ENCODE results near the gene MAD1L1. TPM values are rescaled to one million over a fixed set of nuclear protein-coding genes. Genes with fewer than 3 reads are reported as not detected.

The MAD1L1 gene
- total and polyA plus RNA-seq, 2 of the 8 experiments (the other 6 are each of a cell fraction or from before 2014, with no cell fraction given): 40.4 to 44.6 TPM

DNA sequence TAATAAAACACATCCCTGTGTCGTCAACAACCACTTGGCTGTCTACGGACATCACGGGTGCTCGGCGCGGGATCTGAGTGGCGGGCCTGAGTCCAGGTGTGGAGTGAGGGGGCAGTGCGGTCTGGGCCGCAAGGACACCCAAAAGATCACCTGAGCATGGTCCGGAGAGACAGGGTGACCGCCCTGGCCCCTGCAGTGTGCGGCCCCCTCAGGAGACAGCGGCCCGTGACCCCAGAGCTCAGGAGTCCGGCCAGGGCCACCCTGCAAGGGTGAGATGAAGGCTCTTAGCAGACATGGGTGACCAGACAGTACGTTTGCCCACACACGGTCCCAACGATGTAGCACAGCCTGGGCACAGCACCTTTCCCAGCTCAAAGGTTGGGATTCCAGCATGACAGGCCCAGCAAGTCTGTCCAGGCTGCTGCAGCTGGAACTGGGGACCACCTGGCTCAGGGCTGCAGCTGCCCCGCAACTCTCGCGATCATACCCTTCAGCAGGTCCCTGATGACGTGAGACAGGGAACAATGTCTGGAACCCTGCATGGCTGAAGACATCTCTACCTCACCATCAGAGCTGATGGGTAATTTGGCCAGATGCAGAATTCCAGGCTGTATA is 324.9 kb downstream of the MAD1L1 start (continued):
- TF ChIP-seq, protein P1, sequence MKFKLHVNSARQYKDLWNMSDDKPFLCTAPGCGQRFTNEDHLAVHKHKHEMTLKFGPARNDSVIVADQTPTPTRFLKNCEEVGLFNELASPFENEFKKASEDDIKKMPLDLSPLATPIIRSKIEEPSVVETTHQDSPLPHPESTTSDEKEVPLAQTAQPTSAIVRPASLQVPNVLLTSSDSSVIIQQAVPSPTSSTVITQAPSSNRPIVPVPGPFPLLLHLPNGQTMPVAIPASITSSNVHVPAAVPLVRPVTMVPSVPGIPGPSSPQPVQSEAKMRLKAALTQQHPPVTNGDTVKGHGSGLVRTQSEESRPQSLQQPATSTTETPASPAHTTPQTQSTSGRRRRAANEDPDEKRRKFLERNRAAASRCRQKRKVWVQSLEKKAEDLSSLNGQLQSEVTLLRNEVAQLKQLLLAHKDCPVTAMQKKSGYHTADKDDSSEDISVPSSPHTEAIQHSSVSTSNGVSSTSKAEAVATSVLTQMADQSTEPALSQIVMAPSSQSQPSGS (IDR thresholded peaks at IDR 0.05; ENCODE audit: low read length): no peak
- TF ChIP-seq, protein P2, sequence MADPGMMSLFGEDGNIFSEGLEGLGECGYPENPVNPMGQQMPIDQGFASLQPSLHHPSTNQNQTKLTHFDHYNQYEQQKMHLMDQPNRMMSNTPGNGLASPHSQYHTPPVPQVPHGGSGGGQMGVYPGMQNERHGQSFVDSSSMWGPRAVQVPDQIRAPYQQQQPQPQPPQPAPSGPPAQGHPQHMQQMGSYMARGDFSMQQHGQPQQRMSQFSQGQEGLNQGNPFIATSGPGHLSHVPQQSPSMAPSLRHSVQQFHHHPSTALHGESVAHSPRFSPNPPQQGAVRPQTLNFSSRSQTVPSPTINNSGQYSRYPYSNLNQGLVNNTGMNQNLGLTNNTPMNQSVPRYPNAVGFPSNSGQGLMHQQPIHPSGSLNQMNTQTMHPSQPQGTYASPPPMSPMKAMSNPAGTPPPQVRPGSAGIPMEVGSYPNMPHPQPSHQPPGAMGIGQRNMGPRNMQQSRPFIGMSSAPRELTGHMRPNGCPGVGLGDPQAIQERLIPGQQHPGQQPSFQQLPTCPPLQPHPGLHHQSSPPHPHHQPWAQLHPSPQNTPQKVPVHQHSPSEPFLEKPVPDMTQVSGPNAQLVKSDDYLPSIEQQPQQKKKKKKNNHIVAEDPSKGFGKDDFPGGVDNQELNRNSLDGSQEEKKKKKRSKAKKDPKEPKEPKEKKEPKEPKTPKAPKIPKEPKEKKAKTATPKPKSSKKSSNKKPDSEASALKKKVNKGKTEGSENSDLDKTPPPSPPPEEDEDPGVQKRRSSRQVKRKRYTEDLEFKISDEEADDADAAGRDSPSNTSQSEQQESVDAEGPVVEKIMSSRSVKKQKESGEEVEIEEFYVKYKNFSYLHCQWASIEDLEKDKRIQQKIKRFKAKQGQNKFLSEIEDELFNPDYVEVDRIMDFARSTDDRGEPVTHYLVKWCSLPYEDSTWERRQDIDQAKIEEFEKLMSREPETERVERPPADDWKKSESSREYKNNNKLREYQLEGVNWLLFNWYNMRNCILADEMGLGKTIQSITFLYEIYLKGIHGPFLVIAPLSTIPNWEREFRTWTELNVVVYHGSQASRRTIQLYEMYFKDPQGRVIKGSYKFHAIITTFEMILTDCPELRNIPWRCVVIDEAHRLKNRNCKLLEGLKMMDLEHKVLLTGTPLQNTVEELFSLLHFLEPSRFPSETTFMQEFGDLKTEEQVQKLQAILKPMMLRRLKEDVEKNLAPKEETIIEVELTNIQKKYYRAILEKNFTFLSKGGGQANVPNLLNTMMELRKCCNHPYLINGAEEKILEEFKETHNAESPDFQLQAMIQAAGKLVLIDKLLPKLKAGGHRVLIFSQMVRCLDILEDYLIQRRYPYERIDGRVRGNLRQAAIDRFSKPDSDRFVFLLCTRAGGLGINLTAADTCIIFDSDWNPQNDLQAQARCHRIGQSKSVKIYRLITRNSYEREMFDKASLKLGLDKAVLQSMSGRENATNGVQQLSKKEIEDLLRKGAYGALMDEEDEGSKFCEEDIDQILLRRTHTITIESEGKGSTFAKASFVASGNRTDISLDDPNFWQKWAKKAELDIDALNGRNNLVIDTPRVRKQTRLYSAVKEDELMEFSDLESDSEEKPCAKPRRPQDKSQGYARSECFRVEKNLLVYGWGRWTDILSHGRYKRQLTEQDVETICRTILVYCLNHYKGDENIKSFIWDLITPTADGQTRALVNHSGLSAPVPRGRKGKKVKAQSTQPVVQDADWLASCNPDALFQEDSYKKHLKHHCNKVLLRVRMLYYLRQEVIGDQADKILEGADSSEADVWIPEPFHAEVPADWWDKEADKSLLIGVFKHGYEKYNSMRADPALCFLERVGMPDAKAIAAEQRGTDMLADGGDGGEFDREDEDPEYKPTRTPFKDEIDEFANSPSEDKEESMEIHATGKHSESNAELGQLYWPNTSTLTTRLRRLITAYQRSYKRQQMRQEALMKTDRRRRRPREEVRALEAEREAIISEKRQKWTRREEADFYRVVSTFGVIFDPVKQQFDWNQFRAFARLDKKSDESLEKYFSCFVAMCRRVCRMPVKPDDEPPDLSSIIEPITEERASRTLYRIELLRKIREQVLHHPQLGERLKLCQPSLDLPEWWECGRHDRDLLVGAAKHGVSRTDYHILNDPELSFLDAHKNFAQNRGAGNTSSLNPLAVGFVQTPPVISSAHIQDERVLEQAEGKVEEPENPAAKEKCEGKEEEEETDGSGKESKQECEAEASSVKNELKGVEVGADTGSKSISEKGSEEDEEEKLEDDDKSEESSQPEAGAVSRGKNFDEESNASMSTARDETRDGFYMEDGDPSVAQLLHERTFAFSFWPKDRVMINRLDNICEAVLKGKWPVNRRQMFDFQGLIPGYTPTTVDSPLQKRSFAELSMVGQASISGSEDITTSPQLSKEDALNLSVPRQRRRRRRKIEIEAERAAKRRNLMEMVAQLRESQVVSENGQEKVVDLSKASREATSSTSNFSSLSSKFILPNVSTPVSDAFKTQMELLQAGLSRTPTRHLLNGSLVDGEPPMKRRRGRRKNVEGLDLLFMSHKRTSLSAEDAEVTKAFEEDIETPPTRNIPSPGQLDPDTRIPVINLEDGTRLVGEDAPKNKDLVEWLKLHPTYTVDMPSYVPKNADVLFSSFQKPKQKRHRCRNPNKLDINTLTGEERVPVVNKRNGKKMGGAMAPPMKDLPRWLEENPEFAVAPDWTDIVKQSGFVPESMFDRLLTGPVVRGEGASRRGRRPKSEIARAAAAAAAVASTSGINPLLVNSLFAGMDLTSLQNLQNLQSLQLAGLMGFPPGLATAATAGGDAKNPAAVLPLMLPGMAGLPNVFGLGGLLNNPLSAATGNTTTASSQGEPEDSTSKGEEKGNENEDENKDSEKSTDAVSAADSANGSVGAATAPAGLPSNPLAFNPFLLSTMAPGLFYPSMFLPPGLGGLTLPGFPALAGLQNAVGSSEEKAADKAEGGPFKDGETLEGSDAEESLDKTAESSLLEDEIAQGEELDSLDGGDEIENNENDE (IDR thresholded peaks at IDR 0.05; ENCODE audit: insufficient replicate concordance, low read length): no peak
- TF ChIP-seq SAP30 (IDR thresholded peaks at IDR 0.05; ENCODE audit: insufficient read depth, insufficient replicate concordance, low read length) (no peak), SIN3A (conservative IDR thresholded peaks at IDR 0.05 in 1 of 2, IDR thresholded peaks at IDR 0.05 in 1 of 2; ENCODE audit: low read depth in 1 of 2, low read length in 2 of 2) (no peak), YY1 (IDR thresholded peaks at IDR 0.05; ENCODE audit: low read depth, low read length) (no peak), POLR2A (IDR thresholded peaks at IDR 0.05; ENCODE audit: control extremely low read depth in 1 of 2, low read depth in 2 of 2, low read length in 2 of 2) (no peak), RBBP5 (IDR thresholded peaks at IDR 0.05; ENCODE audit: borderline replicate concordance, low read depth, low read length) (no peak), EGR1 (IDR thresholded peaks at IDR 0.05; ENCODE audit: borderline replicate concordance, low read depth, low read length) (no peak), ZNF274 (IDR thresholded peaks at IDR 0.05; ENCODE audit: borderline replicate concordance, extremely low read depth, low read length) (no peak)
